Fibroblast of gingiva (primary cell): Measurements from ENCODE around the gene HOXA7.

Experiments
- DNase-seq: peaks from one replicate; pipeline ENCODE4 v3.0.0-alpha.2; 2011; ENCODE audit warnings: low read depth

HOXA7 gene

DNA sequence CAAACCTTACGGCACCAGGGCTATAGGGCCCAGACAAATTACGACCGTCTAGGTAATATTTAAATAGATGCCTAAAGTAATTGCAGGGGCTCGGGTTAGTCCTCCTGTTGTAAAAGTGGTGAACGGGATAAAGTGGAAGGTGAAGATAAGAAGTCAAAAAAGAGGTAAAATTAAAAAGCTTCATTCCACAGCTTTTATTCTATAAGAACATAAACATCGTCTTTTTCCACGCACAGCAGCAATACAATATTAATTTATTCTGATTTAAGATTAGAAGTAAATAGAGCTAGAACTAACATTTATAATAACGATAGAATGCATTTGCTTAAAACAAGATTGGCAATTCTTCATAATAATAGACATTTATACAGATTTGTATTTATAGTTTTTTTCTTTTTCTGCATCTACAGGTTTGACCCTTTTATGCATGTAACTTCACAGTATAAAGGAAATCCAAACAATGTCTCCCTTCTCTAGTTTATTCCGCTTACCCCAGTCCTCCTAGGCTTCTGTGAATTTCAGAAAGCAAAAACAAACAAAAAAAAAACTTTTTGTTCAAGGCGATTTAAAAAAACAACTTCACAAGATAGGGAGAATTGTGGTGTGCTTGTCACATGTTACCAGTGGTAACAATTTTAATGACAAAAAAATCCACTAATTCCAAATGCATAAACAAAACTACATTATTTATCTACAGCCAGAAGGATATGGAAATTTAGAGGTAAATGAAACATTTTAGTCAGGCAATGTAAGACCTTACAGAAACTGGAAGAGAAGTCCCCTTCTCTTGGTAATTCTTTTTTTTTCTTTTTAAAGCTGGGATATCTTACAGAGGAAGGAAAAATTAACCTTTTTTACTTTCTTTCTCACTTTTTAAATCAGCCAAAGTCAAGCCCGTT is 14.2 kb upstream of the HOXA7 start:
- DNase-seq = no peak

DNA sequence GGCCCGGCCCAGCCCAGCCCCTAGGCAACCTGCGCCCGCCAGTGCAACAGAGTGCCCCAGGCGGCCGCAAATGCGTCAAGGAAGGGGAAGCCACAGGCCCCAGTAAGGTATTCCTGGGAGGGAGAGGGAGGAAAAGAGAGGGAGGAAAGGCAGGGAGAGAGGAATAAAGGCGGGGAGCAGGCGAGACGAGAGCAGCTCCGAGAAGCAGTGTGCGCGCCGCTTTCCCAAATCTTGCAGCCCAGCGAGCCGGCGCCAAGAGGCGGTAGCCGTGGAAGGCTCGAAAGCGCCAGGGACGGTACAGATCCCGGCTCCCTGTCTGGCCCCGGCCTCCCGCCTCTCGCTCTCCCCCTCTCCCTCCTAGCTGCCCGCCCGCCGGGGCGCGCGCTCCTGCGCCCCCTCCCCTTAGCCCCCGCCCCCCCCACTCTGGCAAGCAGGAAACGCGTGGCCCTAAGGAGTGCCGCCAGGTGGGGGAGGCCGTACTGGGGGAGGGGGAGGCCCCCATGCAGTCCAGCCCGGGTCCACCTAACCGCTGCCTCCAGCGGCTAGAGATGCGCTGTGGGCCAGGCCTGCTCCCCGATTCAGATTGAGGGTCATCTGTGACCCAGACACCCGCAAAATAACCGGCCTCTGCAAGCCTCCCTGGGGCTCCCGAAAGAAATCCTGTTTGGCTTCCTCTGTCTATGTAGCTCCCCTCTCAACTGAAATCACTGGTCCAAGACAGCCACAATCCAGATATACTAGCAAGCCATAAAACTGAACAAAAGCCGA is 13.4 kb upstream of the HOXA7 start:
- DNase-seq = no peak

DNA sequence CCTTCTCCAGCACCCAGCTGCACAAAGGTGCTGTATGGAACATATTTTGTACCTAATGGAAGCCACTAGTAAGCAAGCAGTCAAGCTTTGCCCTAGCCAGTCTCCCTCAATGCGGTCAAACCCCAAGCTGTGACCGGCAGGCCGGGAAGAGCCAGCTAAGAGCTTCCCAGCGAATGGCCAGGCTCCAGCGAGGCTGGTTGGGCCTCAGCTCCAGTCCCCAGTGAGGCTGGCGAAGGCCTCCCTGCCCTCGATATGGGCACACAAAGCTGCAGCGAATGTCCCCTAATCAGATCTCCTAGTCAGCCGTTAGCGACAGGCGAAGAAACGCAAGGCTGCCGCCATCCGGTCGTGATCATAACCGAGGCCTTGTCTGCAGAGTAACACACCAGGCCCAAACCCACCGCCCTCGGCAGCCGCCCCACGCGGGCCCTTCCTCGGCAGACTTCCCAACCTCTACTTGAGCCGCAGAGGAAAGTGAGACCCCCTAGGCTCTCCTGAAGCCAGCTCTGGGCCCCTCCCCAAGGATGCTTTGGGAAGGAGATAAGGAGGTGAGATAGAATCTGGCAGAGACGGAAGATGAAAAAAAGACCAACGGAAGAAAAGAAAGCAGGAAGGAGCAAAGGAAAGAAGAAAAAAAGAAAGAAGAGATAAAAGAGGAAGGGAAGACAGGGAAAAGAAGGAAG is 11.9 kb upstream of the HOXA7 start:
- no peak for DNase-seq

DNA sequence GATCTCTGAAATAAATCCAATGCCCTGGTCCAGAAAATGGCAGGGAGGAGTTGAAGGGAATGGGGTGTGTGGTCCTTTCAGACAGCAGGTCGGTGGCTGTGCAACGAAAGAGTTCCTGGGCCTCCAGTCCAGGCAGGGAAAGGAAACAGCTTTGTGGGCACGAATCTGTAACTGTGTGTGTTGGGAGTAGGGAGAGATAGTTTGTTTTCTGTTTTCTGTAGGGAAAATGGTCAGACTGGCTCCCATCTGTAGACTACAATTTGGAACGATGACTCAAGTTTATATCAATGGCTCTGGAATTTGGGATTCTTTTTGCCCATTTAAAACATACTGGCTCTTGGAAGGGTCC is 11.4 kb upstream of the HOXA7 start:
- DNase-seq = no peak

DNA sequence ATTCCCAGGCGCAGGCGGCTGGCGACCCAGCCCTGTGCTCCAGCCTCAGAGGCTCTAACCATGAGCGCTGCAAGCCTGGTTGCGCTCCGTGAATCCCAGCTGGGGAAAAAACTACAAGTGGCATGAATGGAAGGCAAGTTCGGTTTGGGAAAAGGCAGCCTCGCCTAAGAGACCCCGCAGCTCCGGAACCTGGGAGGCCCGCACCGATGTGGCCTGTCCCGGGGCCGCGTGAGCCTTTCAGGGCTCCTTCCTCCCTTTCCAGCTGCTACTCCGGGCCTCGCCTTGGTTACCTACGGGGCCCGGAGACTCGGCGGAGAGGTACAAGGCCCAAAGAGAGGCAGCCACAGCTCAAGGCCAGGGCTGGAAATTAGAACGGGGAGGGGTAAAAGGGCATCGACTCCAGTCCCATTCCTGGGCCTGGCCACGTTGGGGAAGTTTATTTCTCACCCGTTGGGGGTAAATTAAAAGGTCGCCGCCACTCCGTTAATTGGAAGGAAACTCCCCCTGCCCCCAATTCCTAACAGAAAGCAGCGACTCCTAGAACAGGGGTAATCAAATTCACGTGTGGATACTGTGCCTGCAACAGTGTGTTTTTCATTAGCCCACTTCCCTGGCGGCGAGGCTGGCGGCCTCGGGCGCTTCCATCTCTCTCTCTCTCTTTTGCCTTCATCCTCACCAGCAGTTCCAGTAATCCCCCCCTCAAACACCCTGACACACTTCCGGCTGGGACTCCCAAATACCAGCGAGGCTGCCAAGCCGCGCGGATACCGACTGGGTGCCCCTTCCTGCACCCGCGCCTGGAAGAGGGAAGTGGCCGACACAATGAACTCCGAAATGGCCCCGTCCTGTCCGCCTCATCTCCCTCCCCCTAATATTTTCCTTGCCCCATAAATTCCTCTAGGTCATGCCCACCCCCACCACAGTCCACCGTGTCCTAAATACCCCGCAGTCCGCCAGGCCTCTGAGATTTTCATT is 10.3 kb upstream of the HOXA7 start:
- no peak for DNase-seq

DNA sequence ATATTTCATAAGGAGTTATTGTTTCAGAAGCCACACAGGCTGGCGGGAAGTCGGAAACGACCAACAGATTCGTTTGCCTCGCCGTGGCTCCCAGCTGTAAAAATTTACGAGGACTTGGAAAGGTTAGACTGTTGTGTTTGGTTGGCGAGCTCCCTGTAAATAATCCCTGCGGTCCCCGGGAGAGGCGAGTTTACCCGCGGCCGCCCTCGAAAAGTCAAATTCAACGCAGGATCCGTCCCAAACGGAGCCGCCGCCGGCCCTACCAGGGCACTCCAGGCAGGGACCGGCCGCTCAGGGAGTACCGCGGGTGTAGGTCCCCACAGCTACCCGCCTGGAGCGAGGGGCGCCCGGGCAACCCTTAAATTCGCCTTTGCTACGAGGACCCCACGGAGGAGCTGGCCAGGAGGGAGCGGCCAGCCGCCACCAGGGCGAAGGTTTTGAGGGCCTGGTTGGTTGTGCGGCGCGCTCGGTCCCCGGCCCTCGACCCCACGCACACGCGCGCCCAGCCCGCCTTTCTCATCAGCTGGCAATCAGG is 9.6 kb upstream of the HOXA7 start:
- no peak for DNase-seq

DNA sequence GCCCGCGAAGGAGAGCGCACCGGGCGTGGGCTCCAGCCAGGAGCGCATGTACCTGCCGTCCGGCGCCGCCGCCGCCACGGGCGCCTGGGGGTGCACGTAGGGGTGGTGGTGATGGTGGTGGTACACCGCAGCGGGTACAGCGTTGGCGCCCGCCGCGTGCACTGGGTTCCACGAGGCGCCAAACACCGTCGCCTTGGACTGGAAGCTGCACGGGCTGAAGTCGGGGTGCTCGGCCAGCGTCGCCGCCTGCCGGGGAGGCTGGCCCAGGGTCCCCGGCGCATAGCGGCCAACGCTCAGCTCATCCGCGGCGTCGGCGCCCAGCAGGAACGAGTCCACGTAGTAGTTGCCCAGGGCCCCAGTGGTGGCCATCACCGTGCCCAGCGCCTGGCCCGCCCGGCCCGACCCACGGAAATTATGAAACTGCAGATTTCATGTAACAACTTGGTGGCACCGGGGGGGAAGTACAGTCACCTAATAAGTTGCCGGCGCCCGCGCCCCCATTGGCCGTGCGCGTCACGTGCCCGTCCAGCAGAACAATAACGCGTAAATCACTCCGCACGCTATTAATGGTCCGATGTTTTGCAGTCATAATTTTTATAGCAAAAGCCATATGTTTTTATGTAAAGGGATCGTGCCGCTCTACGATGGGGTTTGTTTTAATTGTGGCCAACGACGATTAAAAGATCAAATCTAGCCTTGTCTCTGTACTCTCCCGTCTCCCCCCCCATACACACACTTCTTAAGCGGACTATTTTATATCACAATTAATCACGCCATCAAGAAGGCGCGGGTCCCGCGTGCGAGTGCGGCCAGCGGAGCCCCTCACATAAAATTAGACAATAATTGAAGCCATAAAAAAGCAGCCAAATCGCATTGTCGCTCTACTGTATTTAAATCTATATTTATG is 8.9 kb upstream of the HOXA7 start, which contains the start of gene HOXA9:
Gene HOXA9, minus strand, starts transcription at position 449 of the 907 bp plus-strand sequence. Its CDS starts 80 bp downstream, at position 369.
- DNase-seq = no peak

DNA sequence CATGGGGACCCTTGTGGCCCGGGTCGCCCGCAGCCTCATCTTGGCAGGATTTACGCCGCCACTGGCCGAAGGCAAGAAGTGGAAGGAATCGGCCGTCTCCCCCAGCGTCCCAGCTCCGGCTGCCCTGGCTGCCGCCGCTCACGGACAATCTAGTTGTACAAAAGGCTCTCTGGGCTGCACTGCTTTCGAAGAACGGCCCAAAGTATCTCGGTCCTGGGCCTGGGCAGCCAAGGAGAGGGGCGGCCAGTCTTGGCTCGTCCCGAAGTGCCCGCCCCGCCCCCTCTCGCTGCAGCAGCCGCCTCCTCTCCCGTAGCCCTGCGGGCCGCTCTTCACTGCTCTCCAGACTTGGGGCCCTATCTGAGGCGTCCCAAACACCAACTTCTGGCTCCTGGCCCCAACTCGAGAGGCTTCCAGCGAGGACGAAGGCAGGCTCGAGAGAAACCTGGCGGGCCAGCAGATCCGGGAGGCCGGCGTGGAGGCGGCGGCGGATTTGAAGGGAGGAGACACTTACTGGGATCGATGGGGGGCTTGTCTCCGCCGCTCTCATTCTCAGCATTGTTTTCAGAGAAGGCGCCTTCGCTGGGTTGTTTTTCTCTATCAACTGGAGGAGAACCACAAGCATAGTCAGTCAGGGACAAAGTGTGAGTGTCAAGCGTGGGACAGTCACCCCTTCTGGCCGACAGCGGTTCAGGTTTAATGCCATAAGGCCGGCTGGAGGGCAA is 8.1 kb upstream of the HOXA7 start:
- DNase-seq = no peak

DNA sequence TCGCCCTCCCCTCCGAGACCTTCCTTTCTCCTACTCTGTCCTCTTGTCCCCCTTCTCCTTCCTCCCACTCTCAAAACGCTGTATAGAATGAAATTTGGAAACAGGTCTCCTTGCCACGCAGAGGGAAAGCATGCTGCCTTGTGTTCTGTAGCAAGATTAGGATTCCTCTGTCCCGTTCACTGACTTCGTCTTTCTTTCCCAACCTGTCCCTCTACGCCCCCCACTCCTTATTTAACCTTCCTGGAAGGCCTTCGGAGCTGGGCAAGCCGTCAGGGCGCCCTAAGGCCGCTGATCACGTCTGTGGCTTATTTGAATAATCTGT is 7.5 kb upstream of the HOXA7 start:
- DNase-seq = no peak

DNA sequence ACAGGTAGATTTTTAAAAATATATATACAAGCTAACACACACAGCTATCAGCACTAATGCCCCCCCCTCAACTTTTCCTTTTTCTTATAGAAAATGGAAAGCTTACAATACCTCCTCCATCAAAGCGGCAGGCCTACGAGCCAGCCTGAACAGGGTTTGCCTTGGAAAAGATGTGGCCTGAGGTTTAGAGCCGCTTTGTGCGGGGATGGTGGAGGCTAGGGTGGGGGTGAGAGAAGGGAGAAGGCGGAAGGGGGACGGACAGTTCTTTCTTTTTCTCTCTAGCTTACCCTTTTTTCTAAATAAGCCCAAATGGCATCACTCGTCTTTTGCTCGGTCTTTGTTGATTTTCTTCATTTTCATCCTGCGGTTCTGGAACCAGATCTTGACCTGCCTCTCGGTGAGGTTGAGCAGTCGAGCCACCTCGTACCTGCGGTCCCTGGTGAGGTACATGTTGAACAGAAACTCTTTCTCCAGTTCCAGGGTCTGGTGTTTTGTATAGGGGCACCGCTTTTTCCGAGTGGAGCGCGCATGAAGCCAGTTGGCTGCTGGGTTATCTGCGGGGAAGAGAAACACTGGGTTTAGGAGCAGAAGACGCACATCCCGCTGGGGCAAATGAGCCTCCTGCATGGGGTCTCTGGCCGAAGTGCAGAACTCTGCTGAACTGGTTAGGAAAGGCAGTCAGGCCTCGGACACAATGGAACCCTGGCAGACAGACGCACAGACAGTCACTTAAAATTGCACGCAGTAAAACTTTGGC is 7.0 kb upstream of the HOXA7 start:
- DNase-seq = no peak

DNA sequence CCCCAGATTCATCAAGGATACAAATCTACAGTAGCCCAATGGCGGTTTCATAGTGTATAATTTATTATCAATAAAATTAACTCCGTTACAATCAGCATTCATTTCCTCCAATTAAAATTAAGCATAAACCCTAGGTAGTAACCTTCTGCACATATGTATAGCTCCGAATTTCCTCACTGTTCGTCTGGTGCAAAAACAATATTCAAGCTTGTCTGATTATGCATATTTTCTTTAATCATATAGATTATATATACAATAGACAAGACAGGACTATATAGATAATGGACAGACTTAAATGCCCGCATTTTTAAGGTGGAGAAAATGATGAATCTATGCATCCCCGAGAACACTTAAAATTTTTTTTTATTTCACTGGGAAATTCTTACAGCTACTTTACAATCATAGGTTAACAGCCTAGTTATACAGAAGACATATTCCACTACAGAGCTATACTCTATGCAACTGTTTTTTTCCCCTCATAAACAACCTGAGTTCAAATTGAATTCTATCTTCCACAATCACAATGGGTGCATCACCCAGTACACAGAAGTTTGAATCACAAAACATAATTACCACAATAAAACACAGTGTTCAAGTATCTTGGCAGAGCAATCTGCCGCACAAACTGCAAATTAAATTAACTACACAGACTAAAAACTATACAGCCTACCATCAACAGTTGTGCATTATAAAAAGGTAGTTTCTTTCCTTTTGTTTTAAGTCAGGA is 6.2 kb upstream of the HOXA7 start:
- DNase-seq = no peak

DNA sequence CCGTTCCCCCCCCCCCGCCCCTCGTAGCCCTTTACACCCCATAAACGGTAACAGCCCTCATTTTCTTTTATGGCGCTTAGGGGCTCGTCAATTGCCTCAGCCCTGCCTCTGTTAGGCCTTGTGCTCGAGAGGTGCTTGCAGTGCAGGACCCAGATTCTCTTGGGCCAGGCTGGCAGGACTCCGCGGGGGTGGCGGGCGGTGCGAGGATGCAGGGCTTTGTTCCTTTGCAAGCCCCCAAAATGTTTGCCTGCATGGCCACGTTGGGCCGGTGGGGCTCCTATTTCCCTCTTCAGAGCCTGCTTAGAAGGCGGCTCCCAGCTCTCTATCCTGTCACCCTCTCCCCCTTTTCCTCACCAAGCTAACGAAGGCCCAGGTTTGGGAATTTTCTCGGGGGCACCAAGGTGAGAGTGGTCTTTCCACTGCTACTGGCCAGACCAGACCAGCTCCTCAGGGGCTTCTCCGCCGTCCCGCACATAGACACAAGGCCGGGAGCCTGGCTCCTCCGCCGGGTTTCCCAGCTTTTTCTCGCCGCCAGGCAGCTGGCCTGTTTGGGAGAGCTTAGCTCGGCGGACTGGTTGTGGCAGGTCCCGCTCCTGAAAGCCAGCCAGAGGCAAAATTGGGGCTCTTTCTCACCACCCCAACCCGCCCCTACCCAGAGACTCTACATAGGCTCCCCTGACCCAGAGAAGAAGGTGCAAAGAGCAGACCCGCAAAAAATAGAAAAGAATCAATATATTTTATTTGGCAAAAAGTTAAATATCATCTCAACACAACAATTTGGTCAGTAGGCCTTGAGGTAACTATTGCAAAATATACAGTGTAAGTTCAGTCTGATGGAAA is 5.5 kb upstream of the HOXA7 start:
- no peak for DNase-seq

DNA sequence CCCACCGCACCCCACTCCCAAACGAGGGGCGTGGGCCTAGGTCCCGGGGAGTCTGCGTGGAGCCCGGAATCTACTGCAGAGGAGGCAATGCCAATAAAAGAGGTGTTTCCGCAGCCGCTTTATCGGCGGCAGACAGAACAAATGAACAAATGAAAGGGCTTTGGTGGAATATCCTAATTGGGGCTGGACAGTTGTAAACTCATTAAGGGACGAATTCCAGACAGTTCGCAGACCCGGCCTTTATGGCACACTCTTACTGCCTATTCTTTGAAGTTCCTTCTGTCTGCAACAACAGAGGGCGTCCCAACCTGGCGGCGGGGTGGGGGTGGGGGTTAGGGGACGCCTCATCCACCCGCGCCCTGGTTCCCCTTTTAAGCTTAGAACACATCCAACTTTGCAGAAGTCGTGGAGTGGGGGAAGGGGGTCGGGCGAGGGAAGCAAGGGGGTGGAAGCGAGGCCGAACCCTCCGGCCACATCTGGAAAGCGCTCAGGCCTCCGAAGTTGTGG is 4.8 kb upstream of the HOXA7 start:
- no peak for DNase-seq

DNA sequence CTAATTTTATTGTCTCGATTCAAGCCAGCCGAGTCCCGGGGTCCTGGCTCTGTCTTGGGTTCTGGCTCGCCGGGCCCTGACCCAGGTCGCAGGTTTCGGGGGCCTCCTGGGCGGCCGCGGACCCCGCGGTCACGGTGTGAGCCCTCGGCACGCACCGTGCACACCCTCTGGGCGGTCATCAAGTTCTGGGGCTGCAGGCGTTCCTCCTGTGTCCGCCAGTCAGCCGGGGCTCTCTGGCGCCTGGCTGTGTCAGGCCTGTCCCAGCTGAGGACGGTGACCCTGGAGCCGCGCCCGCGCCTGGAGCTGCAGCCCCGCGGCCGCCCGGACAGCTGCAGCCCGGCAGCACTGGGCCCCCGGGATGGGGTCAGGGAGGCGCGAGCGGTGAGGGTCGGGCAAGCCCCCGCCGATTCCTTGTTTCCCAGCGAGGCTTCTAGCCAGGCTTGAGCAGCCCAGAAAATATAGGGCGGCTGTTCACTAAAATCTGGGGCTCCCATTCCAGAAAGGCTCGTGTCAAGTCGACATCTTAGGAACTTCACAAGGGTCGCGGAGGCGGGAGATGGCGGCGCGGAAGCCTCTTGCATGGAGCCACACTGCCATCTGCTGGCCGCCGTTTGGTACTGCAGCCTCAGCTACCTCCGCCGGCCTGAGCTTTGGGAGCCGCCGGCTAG is 4.2 kb upstream of the HOXA7 start:
- DNase-seq = peak; percentile 63

DNA sequence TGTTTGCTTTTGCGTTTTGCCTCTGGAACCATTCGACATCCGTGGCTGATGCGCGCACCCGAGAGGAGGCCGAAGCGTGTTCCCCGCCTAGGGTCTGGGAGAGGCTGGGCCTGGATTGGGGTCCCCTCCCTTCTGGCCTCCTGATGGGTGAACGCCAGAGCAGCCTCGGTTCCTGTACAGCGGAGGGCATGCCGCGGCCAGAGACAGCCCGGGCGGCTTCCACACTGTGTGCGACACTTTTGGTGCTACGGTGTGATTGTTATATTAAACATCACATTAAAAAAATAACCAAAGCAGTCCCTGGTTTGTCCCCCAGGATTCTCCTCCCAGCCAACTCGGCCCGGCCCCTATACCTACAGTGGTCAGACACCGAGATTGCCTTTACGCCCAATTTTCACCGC is 3.7 kb upstream of the HOXA7 start:
- no peak for DNase-seq
